Right lobe of liver (tissue), 4 donors: ENCODE data around the gene TEX52.

ENCODE experiments used
- POLR2A ChIP-seq: fragments of 450-650 bp; IDR thresholded peaks from one replicate; pipeline ENCODE4 v1.6.1; 2017; ENCODE audit warnings: antibody characterized with exemption, mild to moderate bottlenecking
- TF ChIP-seq, protein P1 (sequence below), 4 donors: fragments of 200-600 bp in 3 of 4; fragments of 450-650 bp in 1 of 4; IDR thresholded peaks; one replicate each; pipeline versions ENCODE4 v1.5.1 to v1.8.0; 2016 to 2022; ENCODE audit warnings: antibody characterized with exemption in 4 of 4, mild to moderate bottlenecking in 2 of 4
- donor health status: DM: no; HTN: no; CAD: no.
- donor health status: DM: no; HTN: no; CAD: no.
- donor health status: DM: no; HTN: yes; CAD: no.

DNA sequence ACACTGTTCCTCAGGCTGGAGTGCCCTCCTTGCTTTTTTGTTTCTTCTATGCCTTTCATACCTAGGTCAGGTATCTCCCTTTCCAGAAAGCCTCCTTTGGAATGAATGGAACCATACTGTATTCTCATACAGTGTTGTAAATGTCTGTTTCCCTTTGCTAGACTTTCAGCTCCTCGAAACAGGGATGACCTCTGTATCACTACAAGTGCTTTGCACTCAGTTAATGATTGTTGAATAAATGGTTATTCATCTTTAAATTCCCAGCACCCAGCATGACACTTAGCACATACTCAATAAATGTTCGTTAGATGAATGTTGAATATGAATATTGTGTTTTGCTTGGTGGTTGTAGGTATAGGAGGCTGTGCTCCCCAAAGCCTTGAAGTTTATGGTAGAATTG lies 28.0 kb upstream of the TEX52 start:
- TF ChIP-seq, protein P1, sequence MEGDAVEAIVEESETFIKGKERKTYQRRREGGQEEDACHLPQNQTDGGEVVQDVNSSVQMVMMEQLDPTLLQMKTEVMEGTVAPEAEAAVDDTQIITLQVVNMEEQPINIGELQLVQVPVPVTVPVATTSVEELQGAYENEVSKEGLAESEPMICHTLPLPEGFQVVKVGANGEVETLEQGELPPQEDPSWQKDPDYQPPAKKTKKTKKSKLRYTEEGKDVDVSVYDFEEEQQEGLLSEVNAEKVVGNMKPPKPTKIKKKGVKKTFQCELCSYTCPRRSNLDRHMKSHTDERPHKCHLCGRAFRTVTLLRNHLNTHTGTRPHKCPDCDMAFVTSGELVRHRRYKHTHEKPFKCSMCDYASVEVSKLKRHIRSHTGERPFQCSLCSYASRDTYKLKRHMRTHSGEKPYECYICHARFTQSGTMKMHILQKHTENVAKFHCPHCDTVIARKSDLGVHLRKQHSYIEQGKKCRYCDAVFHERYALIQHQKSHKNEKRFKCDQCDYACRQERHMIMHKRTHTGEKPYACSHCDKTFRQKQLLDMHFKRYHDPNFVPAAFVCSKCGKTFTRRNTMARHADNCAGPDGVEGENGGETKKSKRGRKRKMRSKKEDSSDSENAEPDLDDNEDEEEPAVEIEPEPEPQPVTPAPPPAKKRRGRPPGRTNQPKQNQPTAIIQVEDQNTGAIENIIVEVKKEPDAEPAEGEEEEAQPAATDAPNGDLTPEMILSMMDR (IDR thresholded peaks at IDR 0.05): no peak
- no peak for TF ChIP-seq POLR2A
